Measurements from ENCODE around the gene LRP5.

LRP5 gene

GRCh38 chr11:68423481-68423880, 111.1 kb downstream of the LRP5 start:
- TF ChIP-seq TAF1 (IDR thresholded peaks at IDR 0.05; ENCODE audit: borderline replicate concordance, insufficient read depth, low read length) = no peak
- TF ChIP-seq SIN3A (IDR thresholded peaks at IDR 0.05; ENCODE audit: borderline replicate concordance, insufficient read depth, low read length) = no peak
- TF ChIP-seq REST (IDR thresholded peaks at IDR 0.05; ENCODE audit: insufficient read depth in 1 of 2, low read depth in 2 of 2, low read length in 2 of 2) = no peak
- TF ChIP-seq FOXP2 (optimal IDR thresholded peaks at IDR 0.05; ENCODE audit: borderline replicate concordance, extremely low read depth, extremely low read length, insufficient read depth) = no peak
- TF ChIP-seq POLR2AphosphoS5 (IDR thresholded peaks at IDR 0.05; ENCODE audit: low read depth, low read length) = no peak

GRCh38 chr11:68424101-68424632, 111.8 kb downstream of the LRP5 start:
- TF ChIP-seq SIN3A (IDR thresholded peaks at IDR 0.05; ENCODE audit: borderline replicate concordance, insufficient read depth, low read length) (no peak), FOXP2 (optimal IDR thresholded peaks at IDR 0.05; ENCODE audit: borderline replicate concordance, extremely low read depth, extremely low read length, insufficient read depth) (no peak), TAF1 (IDR thresholded peaks at IDR 0.05; ENCODE audit: borderline replicate concordance, insufficient read depth, low read length) (no peak), POLR2AphosphoS5 (IDR thresholded peaks at IDR 0.05; ENCODE audit: low read depth, low read length) (no peak), REST (IDR thresholded peaks at IDR 0.05; ENCODE audit: insufficient read depth in 1 of 2, low read depth in 2 of 2, low read length in 2 of 2) (no peak)

- TF ChIP-seq REST (IDR thresholded peaks at IDR 0.05; ENCODE audit: insufficient read depth in 1 of 2, low read depth in 2 of 2, low read length in 2 of 2) (no peak), SIN3A (IDR thresholded peaks at IDR 0.05; ENCODE audit: borderline replicate concordance, insufficient read depth, low read length) (no peak), POLR2AphosphoS5 (IDR thresholded peaks at IDR 0.05; ENCODE audit: low read depth, low read length) (no peak), TAF1 (IDR thresholded peaks at IDR 0.05; ENCODE audit: borderline replicate concordance, insufficient read depth, low read length) (no peak), FOXP2 (optimal IDR thresholded peaks at IDR 0.05; ENCODE audit: borderline replicate concordance, extremely low read depth, extremely low read length, insufficient read depth) (no peak)
Measured at GRCh38 chr11:68424981-68425865, 112.8 kb downstream of the LRP5 start.

DNA sequence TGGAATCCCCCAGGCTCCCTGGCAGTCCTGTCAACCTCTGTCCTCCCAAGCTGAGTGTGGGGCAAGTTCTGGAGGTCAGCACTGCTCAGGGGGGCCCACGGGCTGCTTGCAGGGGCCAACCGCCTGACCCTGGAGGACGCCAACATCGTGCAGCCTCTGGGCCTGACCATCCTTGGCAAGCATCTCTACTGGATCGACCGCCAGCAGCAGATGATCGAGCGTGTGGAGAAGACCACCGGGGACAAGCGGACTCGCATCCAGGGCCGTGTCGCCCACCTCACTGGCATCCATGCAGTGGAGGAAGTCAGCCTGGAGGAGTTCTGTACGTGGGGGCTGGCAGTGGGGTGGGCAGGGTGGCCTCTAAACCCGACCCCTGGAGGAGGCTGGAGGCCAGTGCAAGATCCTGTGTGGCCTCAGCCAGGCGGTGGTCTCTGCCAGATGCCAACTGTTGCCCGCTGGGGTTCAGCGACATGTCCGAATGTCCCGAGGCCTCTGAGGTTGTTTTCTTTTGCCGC, 113.5 kb downstream of the LRP5 start:
- TF ChIP-seq SIN3A (IDR thresholded peaks at IDR 0.05; ENCODE audit: borderline replicate concordance, insufficient read depth, low read length) = no peak
- TF ChIP-seq REST (IDR thresholded peaks at IDR 0.05; ENCODE audit: insufficient read depth in 1 of 2, low read depth in 2 of 2, low read length in 2 of 2) = no peak
- TF ChIP-seq TAF1 (IDR thresholded peaks at IDR 0.05; ENCODE audit: borderline replicate concordance, insufficient read depth, low read length) = no peak
- no peak for TF ChIP-seq POLR2AphosphoS5 (IDR thresholded peaks at IDR 0.05; ENCODE audit: low read depth, low read length)
- TF ChIP-seq FOXP2 (optimal IDR thresholded peaks at IDR 0.05; ENCODE audit: borderline replicate concordance, extremely low read depth, extremely low read length, insufficient read depth) = no peak
